UCSD-AML1 (cell line): ENCODE results near the gene CAV2.
A peak's percentile ranks its signal among the peaks of the same experiment; 100 is the strongest.

Experiments used
- DNase-seq: peaks from one replicate; lab custom pipeline; 2025; ENCODE audit not compliant: unreplicated experiment; lab: John Stamatoyannopoulos, UW

CAV2 gene

DNA sequence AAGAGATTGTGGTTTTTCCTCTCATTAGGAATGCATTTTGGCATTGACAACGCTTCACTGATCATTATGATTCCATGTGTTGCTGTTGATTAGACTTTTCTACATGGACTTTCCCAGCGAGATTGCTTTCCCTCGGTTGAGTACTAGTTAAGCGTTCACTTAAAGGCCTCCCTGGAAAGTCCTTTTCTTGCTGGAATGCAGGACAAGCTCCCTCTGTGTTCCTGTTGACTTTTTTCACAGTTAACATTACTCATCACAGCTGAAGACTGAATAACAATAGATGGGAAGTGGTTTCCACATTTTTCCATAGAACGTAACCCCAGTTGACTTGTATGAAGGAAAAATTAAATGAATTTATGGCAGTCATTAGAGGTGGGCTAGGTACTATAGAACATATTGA lies 22.7 kb downstream of the CAV2 start:
- DNase-seq, result no peak

GRCh38 chr7:116524221-116524608 lies 24.7 kb downstream of the CAV2 start:
- DNase-seq, result no peak

DNA sequence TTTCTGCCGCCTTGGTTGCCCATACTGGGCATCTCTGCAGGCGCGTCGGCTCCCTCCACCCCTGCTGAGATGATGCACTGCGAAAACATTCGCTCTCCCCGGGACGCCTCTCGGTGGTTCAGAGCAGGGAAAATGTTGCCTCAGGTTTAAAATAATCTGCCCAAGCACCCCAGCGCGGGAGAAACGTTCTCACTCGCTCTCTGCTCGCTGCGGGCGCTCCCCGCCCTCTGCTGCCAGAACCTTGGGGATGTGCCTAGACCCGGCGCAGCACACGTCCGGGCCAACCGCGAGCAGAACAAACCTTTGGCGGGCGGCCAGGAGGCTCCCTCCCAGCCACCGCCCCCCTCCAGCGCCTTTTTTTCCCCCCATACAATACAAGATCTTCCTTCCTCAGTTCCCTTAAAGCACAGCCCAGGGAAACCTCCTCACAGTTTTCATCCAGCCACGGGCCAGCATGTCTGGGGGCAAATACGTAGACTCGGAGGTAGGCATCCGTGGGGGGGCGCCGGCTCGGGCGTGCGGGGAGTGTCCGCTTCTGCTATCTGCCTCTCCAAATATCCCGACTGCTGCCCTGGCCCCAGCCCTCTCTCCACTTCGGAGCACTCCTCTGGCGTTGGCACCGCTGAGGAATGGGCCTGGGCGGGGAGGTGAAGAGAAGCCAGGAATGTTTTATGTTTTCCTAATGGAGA lies 25.2 kb downstream of the CAV2 start, which contains the start of gene CAV1:
CAV1 (plus strand) TSS at position 428 of the 689 bp plus-strand sequence; CDS start at position 455, 27 bp downstream.
- DNase-seq, result no peak

DNA sequence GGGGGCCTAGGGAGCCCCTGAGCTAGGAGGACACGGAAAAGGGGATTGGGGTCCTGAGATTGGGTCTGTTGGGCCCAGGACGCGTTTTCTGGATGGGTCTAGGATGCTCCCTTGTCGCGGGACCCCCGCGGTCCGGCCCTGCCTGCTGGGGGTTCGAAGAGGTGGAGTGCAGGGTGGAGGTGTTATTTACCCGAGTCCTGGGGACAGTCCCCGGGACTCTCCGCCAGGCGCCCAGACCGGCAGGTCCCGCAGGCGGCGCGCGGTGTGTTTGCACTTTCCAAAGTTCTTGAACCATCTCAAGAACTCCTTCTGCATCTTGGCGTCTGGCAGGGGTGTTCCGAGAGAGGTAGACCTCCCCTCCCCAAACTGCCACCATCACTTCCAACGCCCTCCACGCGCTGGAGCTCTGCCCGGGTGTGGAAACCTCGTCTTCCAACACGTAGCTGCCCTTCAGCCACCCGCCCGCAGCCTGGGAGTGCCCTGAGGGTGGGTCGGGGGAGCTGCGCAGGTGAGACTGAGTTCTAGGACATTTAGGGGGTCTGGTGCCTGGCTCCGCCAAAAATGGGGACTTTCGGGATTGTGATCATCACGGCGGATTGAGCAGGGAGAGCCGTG lies 25.9 kb downstream of the CAV2 start:
- DNase-seq, result no peak

- DNase-seq, result peak; percentile 6
These were observed 26.6 kb downstream of the CAV2 start for GRCh38 chr7:116525913-116526861.

DNA sequence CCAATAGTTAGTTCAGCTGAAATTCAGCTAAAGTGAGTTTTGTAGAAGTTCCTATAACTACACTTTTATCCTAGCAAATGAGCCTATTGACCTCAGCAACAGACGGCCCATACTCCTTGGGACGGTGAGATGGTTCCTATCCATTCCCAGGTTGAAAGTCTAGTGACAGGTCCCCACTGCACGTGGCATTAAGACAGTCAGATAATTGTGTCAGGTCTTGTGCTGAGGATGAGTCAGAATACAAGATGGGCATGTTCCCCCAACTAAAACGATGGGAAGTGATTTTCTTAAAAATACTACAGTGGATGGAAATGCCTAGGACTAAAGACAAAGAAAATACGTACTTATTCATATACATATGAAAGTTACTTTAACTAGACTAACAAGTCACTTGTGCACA lies 27.4 kb downstream of the CAV2 start:
- no peak for DNase-seq

DNA sequence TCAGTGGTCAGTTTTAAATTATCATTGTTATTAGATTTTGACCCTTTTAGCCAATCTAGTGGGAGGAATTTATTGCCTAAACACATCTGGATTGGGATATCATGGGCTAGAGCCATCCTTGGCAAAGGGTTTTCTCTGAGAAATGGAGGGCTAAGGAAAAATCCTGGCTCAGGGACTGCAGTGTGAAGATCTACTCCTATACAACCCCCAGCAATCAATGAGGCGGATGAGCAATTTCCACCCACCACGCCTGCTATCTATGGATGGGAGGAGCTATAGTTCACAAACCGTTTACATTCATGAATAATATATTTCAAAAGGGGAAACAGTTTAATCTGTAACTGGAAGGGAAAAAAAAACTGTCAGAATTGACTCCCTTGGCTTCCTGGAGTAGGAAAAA lies 28.0 kb downstream of the CAV2 start:
- no peak for DNase-seq

- DNase-seq, result no peak
These were observed 28.7 kb downstream of the CAV2 start for GRCh38 chr7:116528008-116528789.

DNA sequence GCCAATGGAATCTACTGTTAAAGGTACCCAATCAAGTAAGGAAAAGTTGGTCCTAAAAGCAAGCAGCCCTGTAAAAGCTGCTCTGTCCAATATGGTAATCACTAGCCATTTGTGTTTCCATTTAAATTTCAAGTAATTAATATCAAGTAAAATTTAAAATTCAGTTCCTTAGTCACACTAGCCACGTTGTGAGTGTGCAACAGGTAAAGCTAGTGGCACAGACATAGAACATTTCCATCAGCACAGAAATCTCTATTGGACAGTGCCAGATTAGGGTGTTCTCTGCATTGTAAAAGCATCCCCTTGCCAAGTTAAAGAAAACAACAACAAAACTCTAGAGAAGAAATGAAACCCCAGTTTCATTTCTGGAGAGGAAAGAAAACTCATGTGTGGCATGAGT lies 29.7 kb downstream of the CAV2 start:
- no peak for DNase-seq

GRCh38 chr7:116530107-116530820 lies 30.7 kb downstream of the CAV2 start:
- no peak for DNase-seq

GRCh38 chr7:116532102-116532688 lies 32.7 kb downstream of the CAV2 start:
- no peak for DNase-seq

DNA sequence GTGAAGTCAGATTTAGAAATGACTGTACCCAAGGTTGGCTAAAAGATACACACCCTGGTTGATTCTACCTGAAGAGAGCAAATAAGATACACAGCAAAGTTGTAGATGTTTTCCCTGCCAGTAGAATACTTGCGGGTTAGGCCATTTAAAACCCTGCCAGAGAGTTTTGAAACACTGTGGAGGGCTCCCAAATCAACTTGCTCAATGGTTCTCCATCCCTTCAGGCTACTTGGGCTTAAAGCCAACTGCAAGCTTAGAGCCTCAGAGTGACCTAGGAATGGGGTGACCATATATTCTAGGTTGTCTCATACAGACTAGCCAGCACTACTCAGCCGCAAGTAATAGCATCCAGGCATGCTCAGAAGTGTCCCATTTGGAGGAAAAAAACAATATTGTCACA lies 35.3 kb downstream of the CAV2 start:
- DNase-seq, result no peak

GRCh38 chr7:116535416-116535815 lies 35.9 kb downstream of the CAV2 start:
- DNase-seq, result no peak

- no peak for DNase-seq
These were observed 38.6 kb downstream of the CAV2 start for GRCh38 chr7:116538138-116538537.

- DNase-seq, result no peak
These were observed 40.3 kb downstream of the CAV2 start for GRCh38 chr7:116539879-116540278.

GRCh38 chr7:116540743-116541142 lies 41.2 kb downstream of the CAV2 start:
- DNase-seq, result no peak

DNA sequence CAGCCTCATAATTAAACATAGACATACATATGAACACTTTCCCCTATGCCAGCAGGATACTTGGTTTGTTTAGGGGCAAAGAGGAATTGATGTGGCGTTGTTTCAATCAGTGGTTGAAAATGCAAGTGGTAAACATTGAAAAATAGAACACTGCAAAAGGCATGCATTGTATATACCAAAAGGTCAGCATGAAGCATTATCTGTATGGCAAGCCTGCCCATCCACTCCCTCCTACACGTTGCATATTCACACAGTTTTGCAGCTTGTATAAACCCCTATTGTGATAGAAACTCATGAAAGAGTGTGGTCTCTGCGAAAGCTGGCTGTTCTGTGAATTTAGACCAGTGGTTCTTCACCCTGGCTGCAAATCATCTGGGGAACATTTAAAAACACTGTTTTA lies 42.4 kb downstream of the CAV2 start:
- DNase-seq, result no peak

GRCh38 chr7:116542618-116543017 lies 43.1 kb downstream of the CAV2 start:
- no peak for DNase-seq

DNA sequence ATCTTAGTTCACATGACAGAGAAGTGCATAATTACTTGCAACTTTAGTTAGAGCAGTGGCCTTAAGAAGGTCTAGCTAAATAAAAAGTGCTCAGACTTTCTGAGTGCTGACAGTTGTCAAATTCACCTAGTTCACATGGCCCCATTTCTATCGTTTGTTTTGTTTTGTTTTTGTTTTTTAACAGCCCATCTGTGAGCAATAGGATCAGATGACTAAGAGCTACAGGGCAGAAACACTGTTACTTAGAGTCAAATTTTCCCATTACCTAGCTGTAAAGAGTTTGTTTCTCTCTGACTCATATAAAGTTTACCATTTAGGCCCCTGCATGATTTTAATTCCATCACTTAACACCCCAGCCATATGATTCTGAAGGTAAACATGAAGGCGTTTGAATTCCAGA lies 44.1 kb downstream of the CAV2 start:
- DNase-seq, result no peak

DNA sequence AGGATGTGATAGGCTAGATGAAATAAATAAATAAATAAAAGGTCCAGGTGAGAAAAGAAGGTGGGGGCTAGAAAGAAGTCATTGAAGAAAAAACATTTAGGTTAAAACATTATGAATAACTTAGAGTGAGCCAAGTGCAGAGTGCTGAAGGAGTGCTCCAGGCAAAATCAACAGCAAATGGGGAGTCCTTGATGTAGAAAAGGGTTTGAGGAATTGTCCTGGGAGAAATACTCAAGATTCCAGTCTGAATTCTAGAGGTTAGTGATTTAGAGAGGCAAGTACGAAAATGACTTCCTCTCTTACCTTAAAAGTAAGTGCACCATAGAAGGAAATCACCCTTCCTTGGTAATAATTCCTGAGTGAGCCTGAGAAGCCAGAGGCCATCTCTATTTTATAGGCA lies 44.9 kb downstream of the CAV2 start:
- no peak for DNase-seq
